ENCODE results near the gene KIR2DL4.
"Not testable (repeated sequence)": the region's sequence is repeated elsewhere in the genome, so short reads cannot be mapped to it uniquely, and the experiment has no call there.

KIR2DL4 gene

GRCh38 chr19:54803410-54803809, at the start of gene KIR2DL4:
KIR2DL4 (plus strand) TSS chr19:54803610; CDS start chr19:54803652, 42 bp downstream.
- DNase-seq, result no peak

DNA sequence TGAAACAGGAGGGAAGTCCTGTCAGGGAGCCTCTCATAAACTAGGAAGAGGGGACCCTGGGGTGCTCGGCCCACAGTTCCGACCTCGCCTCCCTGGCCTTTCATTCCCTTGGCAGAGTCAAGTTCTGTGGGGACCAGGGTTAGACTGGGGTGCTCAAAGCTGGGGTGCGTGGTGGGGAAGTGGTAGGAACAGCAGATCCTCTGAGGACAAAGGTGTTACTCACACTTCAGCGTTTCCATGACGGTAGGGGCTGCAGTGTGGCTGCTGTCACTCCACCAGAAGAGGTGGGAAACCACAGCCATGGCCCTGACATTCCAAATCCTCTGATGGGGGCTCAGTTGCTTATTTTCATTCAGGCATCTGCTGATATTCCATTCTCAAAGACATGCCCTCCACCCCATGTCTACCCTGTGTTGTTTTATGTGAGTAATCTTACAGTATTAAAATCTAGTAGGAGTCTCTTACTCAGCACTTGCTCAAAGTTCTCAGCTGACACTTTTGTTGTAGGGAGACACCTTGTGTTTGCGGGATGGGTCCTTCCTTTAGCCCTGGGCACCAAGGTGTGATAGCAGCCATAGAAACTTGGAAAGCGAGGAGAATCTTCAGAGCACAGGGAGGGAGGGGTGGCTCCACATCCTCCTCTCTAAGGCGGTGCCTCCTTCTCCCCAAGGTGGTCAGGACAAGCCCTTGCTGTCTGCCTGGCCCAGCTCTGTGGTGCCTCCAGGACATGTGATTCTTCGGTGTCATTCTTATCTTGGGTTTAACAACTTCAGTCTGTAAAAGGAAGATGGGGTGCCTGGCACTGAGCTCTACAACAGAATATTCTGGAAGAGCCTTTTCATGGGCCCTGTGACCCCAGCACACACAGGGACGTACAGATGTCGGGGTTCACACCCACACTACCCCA, 47.0 kb upstream of the KIR2DL4 start:
- DNase-seq, result not testable (repeated sequence)

DNA sequence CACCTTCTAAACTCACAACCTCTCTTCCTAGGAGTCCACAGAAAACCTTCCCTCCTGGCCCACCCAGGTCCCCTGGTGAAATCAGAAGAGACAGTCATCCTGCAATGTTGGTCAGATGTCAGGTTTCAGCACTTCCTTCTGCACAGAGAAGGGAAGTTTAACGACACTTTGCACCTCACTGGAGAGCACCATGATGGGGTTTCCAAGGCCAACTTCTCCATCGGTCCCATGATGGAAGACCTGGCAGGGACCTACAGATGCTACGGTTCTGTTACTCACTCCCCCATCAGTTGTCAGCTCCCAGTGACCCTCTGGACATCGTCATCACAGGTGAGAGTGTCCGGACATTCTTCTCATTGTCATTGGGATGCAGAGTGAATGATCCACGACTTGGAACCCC, 44.8 kb upstream of the KIR2DL4 start:
- DNase-seq, result not testable (repeated sequence)

- DNase-seq, result not testable (repeated sequence)
Measured at GRCh38 chr19:54764219-54764618, 39.2 kb upstream of the KIR2DL4 start.

GRCh38 chr19:54766464-54766863, 36.9 kb upstream of the KIR2DL4 start:
- not testable (repeated sequence) for DNase-seq

DNA sequence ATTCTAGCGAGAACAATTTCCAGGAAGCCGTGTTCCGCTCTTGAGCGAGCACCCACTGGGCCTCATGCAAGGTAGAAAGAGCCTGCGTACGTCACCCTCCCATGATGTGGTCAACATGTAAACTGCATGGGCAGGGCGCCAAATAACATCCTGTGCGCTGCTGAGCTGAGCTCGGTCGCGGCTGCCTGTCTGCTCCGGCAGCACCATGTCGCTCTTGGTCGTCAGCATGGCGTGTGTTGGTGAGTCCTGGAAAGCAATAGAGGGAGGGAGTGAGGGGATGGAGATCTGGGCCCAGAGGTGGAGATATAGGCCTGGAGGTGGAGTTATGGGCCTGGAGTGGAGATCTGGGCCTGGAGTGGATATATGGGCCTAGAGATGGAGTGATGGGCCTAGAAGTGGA, 33.8 kb upstream of the KIR2DL4 start, which contains the start of gene KIR2DL1:
Gene KIR2DL1, plus strand, starts transcription at position 148 of the 400 bp plus-strand sequence. Its CDS starts 58 bp downstream, at position 206.
- DNase-seq, result not testable (repeated sequence)

- not testable (repeated sequence) for DNase-seq
Measured at GRCh38 chr19:54770511-54770910, 32.9 kb upstream of the KIR2DL4 start.

GRCh38 chr19:54771018-54771960, 32.1 kb upstream of the KIR2DL4 start:
- DNase-seq, result not testable (repeated sequence)

DNA sequence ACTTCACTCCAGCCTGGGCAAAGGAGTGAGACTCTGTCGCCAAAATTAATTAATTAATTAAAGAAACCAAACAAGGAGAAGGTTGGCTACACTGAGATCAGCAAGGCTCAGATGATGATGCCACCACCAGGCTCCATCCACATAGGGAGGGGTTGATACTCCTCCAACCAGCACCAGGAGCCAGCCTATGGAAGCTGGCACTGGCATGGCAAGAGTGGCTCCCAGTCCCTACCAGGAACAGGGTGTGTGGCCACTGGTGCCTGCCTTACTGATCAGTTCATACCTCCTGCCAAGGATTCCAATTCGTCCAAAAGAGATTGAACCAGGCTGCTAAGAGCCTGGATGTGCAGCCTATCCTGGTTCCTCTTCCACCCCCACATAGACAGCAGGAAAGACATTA, 30.7 kb upstream of the KIR2DL4 start:
- DNase-seq, result not testable (repeated sequence)

DNA sequence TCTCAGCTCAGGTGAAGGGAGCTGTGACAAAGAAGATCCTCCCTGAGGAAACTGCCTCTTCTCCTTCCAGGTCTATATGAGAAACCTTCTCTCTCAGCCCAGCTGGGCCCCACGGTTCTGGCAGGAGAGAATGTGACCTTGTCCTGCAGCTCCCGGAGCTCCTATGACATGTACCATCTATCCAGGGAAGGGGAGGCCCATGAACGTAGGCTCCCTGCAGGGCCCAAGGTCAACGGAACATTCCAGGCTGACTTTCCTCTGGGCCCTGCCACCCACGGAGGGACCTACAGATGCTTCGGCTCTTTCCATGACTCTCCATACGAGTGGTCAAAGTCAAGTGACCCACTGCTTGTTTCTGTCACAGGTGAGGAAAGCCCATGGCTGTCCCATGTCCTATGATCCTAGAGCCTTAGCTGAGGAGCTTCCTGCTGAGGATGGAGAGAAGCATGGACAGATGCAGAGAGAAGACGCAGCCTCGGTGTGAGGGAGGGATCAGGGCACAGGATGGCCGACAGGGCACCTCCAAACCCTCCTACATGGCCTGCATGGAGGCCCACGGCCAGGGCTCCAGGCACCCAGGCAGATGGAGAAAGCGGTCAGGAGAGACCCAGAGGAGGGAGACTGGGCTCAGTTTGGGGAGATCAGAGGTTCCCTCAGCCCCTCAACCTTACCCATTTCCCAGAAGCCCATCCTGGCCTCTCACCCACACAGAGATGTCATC, 28.2 kb upstream of the KIR2DL4 start:
- DNase-seq, result not testable (repeated sequence)

DNA sequence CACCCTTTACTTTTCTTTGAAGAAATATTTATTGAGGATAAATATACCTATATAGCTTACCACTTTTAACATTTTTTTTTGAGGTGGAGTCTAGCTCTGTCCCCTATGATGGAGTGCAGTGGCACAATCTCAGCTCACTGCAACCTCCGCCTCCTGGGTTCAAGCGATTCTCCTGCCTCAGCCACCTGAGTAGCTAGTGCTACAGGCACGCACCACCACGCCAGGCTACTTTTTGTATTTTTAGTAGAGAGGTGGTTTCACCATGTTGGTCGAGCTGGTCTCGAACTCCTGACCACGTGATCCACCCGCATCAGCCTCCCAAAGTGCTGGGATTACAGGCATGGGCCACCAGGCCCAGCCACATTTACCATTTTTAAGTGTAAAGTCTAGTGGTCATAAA, 27.6 kb upstream of the KIR2DL4 start:
- DNase-seq, result not testable (repeated sequence)

- not testable (repeated sequence) for DNase-seq
Measured at GRCh38 chr19:54777851-54778250, 25.6 kb upstream of the KIR2DL4 start.

DNA sequence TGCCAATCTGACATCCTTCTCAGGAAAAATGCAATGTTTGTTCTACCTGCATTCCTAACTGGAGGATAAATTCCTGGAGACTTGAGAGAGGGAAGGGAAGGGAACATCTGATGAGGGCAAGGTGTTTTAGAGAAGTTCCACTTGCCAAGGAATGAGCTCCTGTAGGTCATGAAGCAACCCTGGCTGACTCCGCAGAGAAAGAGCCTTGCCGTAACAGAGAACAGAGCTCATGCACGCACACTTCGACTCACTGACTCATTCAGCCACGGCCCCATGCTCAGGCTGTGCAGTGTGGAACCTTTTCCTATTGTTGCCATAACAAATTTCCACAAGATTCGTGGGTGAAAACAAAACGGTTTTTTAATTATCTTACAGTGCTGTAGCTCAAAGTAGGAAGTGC, 24.5 kb upstream of the KIR2DL4 start:
- not testable (repeated sequence) for DNase-seq

- not testable (repeated sequence) for DNase-seq
Measured at GRCh38 chr19:54782916-54783315, 20.5 kb upstream of the KIR2DL4 start.

DNA sequence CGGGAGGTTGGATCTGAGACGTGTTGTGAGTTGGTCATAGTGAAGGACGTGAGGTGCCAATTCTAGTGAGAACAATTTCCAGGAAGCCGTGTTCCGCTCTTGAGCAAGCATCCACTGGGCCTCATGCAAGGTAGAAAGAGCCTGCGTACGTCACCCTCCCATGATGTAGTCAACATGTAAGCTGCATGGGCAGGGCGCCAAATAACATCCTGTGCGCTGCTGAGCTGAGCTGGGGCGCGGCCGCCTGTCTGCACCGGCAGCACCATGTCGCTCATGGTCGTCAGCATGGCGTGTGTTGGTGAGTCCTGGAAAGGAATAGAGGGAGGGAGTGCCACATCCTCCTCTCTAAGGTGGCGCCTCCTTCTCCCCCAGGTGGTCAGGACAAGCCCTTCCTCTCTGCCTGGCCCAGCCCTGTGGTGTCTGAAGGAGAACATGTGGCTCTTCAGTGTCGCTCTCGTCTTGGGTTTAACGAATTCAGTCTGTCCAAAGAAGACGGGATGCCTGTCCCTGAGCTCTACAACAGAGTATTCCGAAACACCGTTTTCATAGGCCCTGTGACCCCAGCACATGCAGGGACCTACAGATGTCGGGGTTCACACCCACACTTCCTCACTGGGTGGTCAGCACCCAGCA, 17.2 kb upstream of the KIR2DL4 start:
- DNase-seq, result not testable (repeated sequence)

DNA sequence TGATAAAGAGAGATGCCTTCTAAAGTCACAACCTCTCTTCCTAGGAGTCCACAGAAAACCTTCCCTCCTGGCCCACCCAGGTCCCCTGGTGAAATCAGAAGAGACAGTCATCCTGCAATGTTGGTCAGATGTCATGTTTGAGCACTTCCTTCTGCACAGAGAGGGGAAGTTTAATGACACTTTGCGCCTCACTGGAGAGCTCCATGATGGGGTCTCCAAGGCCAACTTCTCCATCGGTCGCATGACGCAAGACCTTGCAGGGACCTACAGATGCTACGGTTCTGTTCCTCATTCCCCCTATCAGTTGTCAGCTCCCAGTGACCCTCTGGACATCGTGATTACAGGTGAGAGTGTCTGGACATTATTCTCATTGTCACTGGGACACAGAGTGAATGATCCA, 15.3 kb upstream of the KIR2DL4 start:
- DNase-seq, result not testable (repeated sequence)

- DNase-seq, result no peak
Measured at GRCh38 chr19:54790711-54791110, 12.7 kb upstream of the KIR2DL4 start.

GRCh38 chr19:54791476-54791875, 11.9 kb upstream of the KIR2DL4 start:
- no peak for DNase-seq

DNA sequence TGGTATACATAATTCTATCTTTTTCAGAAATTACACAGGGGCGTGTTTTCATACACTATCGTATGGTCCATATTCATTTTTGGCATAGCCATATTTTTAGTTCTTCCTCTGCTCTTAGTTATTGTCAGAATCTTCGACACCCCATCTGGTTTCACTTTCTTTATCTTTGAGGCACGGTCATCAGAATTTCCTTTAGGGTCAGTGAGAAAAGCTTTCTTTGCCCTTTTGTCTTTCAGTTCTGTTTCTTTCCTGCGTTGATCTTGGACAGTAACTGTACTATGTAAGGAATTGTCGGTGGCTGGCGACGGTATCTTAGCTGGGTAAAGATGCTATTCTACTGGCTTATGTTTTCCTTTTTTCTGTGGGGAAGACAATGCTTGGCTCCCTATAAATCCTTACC, 10.6 kb upstream of the KIR2DL4 start:
- no peak for DNase-seq

GRCh38 chr19:54795758-54796157, 7.7 kb upstream of the KIR2DL4 start:
- DNase-seq, result no peak

DNA sequence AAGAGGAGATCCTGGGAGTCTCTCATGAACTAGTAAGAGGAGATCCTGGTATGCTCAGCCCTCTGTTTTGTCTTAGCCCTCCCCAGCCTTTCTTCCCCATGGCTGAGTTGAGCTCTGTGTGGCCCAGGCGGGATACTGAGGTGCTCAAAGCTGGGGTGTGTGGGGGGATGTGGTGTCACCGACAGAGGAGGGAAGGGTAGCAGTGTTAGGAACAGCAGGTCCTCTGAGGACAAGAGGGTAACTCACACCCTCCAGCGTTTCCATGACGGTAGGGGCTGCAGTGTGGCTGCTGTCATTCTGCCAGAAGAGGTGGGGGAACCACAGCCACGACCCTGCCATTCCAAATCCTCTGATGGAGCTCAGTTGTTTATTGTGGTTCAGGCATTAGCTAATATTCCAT, 691 bp downstream of the KIR2DL4 start:
- no peak for DNase-seq

DNA sequence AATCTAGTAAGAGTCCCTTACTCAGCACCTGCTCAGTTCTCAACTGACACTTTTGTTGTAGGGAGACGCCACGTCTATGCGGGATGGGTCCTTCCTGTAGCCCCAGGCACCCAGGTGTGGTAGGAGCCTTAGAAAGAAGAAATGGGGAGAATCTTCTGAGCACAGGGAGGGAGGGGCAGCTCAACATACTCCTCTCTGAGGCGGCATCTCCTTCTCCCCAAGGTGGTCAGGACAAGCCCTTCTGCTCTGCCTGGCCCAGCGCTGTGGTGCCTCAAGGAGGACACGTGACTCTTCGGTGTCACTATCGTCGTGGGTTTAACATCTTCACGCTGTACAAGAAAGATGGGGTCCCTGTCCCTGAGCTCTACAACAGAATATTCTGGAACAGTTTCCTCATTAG, 1.2 kb downstream of the KIR2DL4 start:
- DNase-seq, result no peak
